Caco-2 (cell line): ENCODE data around the gene ATPAF1. TPM values are rescaled to one million over a fixed set of nuclear protein-coding genes. Genes with fewer than 3 reads are reported as not detected.

Experiments used
- Bru-seq: library from RNA; stranded (reverse); fragments of 400-500 nt; gene quantifications from one replicate; lab custom pipeline; 2021; lab: Mats Ljungman, UMichigan
- BruChase-seq, 2 experiments: library from RNA; stranded (reverse); fragments of 400-500 nt; gene quantifications; one replicate each; lab custom pipeline; 2021; lab: Mats Ljungman, UMichigan
- BruUV-seq: library from RNA; stranded (reverse); fragments of 400-500 nt; replicated peaks from 2 replicates; lab custom pipeline; 2021; lab: Mats Ljungman, UMichigan
- CTCF ChIA-PET: fragments of 300-600 bp; sonication (Branson Sonifier 250); formaldehyde crosslinking; loops from one replicate; lab custom pipeline; 2022; ENCODE audit warnings: antibody characterized with exemption; lab: Charles Lee
- POLR2A ChIA-PET: fragments of 300-600 bp; sonication (Branson Sonifier 250); formaldehyde crosslinking; loops from one replicate; lab custom pipeline; 2022; ENCODE audit warnings: antibody characterized with exemption; lab: Charles Lee
- DNase-seq, 2 experiments: peaks; one replicate each; pipeline versions ENCODE4 v3.0.0 to v3.0.0-alpha.2; 2020 to 2022
- H3K27me3 ChIP-seq: replicated peaks from 2 replicates; pipeline ENCODE4 v1.6.0; 2011; ENCODE audit warnings: low read length; ENCODE audit not compliant: control insufficient read depth, insufficient read depth
- H3K36me3 ChIP-seq: 2 replicates; pipeline ENCODE4 v1.5.1; 2011; ENCODE audit warnings: low read length; ENCODE audit not compliant: control insufficient read depth, insufficient read depth
- H3K4me1 ChIP-seq: fragments of 250-450 bp; sonication (Bioruptor Pico); 2 replicates; pipeline ENCODE4 v1.5.1; 2020; ENCODE audit warnings: mild to moderate bottlenecking
- H3K4me3 ChIP-seq: 2 replicates; pipeline ENCODE4 v1.5.1; 2011; ENCODE audit warnings: low read depth, mild to moderate bottlenecking, control low read depth, low read length
- H3K9me3 ChIP-seq: fragments of 250-450 bp; sonication (Bioruptor Pico); 2 replicates; pipeline ENCODE4 v1.5.1; 2020; ENCODE audit warnings: mild to moderate bottlenecking, moderate library complexity
- H3K27ac Mint-ChIP-seq: one replicate; pipeline ENCODE4 v1.8.0; 2022; ENCODE audit warnings: mixed read lengths; ENCODE audit not compliant: unreplicated experiment
- H3K27me3 Mint-ChIP-seq: one replicate; pipeline ENCODE4 v1.8.0; 2022; ENCODE audit warnings: mixed read lengths; ENCODE audit not compliant: insufficient read depth, unreplicated experiment
- H3K36me3 Mint-ChIP-seq: one replicate; pipeline ENCODE4 v1.8.0; 2022; ENCODE audit warnings: mild to moderate bottlenecking, mixed read lengths; ENCODE audit not compliant: insufficient read depth, unreplicated experiment
- H3K4me1 Mint-ChIP-seq: one replicate; pipeline ENCODE4 v1.8.0; 2022; ENCODE audit warnings: low read depth, mixed read lengths; ENCODE audit not compliant: unreplicated experiment
- H3K4me3 Mint-ChIP-seq: one replicate; pipeline ENCODE4 v1.8.0; 2022; ENCODE audit warnings: mild to moderate bottlenecking, moderate library complexity, mixed read lengths; ENCODE audit not compliant: unreplicated experiment
- H3K9me3 Mint-ChIP-seq: one replicate; pipeline ENCODE4 v1.8.0; 2022; ENCODE audit warnings: mixed read lengths; ENCODE audit not compliant: unreplicated experiment
- intact Hi-C: fragments of 100-400 bp; cut with micrococcal nuclease; formaldehyde crosslinking; loops from one replicate; pipeline ENCODE4 v1.10.0; 2022; ENCODE audit not compliant: unreplicated experiment
- long read RNA-seq: library from polyadenylated mRNA; stranded (forward); transcript quantifications from one replicate; pipeline ENCODE4 v2.0.0, GENCODE V29; 2022
- total RNA-seq: library from RNA; stranded (reverse); gene quantifications from 2 replicates; pipeline ENCODE4 v1.2.3, GENCODE V29; 2022
- TF ChIP-seq, protein P1 (sequence below), 2 experiments: fragments of 200-600 bp in 1 of 2; IDR thresholded peaks; 1 replicate in 1 of 2; 2 replicates in 1 of 2; pipeline versions ENCODE4 v1.5.1 to v1.8.0; 2011 to 2022; ENCODE audit warnings: antibody characterized with exemption in 1 of 2, control low read depth in 1 of 2, inconsistent platforms in 1 of 2, low read depth in 1 of 2, low read length in 1 of 2, mild to moderate bottlenecking in 1 of 2, moderate library complexity in 1 of 2; ENCODE audit not compliant: insufficient read depth in 1 of 2, severe bottlenecking in 1 of 2, unreplicated experiment in 1 of 2

Gene ATPAF1
- total RNA-seq: 26.9 and 31.7 TPM in 2 replicates
- Bru-seq, nascent RNA: percentile 65 among the genes with signal in this experiment
- percentile 62 among the genes with signal in this experiment for BruChase-seq, experiment 1, labeled RNA remaining after a 2-hour chase
- BruChase-seq, experiment 2, labeled RNA remaining after a 6-hour chase: percentile 71 among the genes with signal in this experiment
- long read RNA-seq, full-length matches to known transcripts: 115 of 125 reads
- long read RNA-seq, partial matches to known transcripts: 0 of 125 reads
- long read RNA-seq, other reads (novel, unspliced or antisense): 10 of 125 reads

- Histone ChIP-seq H3K4me1 (no peaks in the 10 kb centered on the region), H3K27me3 (no peaks in the 10 kb centered on the region), H3K36me3 (no peaks in the 10 kb centered on the region; the same call in 1 of the 2 replicates), H3K9me3 (no peaks in the 10 kb centered on the region), H3K4me3 (peak within 1 kb of the TSS; percentile 67)
- Mint-ChIP-seq H3K9me3 (no peaks in the 10 kb centered on the region), H3K27me3 (no peaks in the 10 kb centered on the region), H3K27ac (no peak within 1 kb of the TSS), H3K36me3 (peaks cover 5% of the 10 kb centered on the region), H3K4me1 (peaks cover 13% of the 10 kb centered on the region), H3K4me3 (no peak within 1 kb of the TSS)
- no TSS peak for BruUV-seq
- CTCF ChIA-PET: interaction anchor here (0.7 kb wide), 1 partner anchor 764 kb away, joined by 4 read pairs; no protein-coding TSS in a partner anchor
- POLR2A ChIA-PET: interaction anchor here (0.5 to 0.6 kb wide), 2 partner anchors 48 to 79 kb away, joined by 3 to 7 read pairs; no protein-coding TSS in a partner anchor
- DNase-seq: peak; percentile 58 to 65
- TF ChIP-seq, protein P1, sequence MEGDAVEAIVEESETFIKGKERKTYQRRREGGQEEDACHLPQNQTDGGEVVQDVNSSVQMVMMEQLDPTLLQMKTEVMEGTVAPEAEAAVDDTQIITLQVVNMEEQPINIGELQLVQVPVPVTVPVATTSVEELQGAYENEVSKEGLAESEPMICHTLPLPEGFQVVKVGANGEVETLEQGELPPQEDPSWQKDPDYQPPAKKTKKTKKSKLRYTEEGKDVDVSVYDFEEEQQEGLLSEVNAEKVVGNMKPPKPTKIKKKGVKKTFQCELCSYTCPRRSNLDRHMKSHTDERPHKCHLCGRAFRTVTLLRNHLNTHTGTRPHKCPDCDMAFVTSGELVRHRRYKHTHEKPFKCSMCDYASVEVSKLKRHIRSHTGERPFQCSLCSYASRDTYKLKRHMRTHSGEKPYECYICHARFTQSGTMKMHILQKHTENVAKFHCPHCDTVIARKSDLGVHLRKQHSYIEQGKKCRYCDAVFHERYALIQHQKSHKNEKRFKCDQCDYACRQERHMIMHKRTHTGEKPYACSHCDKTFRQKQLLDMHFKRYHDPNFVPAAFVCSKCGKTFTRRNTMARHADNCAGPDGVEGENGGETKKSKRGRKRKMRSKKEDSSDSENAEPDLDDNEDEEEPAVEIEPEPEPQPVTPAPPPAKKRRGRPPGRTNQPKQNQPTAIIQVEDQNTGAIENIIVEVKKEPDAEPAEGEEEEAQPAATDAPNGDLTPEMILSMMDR (IDR thresholded peaks at IDR 0.05; ENCODE audit: insufficient read depth in 1 of 2, low read depth in 1 of 2, low read length in 1 of 2, severe bottlenecking in 1 of 2, unreplicated experiment in 1 of 2): no peak
- intact Hi-C loops: loop anchor here (5.0 kb wide), 1 partner anchor 66 kb away; the partner anchor contains the start of gene MKNK1
Measured at GRCh38 chr1:46667782-46668760, at the start of gene ATPAF1. TSS of gene ATPAF1 (minus strand) at chr1:46668364. CDS start at chr1:46668322, 42 bp downstream.

GRCh38 chr1:46717654-46718053 lies 49.5 kb upstream of the ATPAF1 start:
- Histone ChIP-seq H3K4me3 (peak overlapping the region; percentile 93), H3K4me1 (peaks cover 13% of the 10 kb centered on the region), H3K27me3 (no peaks in the 10 kb centered on the region), H3K9me3 (no peaks in the 10 kb centered on the region), H3K36me3 (no peaks in the 10 kb centered on the region)
- intact Hi-C loops: no loop called here
- Mint-ChIP-seq H3K4me3 (peak overlapping the region; percentile 93), H3K27me3 (no peaks in the 10 kb centered on the region), H3K4me1 (peaks cover 21% of the 10 kb centered on the region), H3K27ac (peak overlapping the region; percentile 93), H3K36me3 (peaks cover 17% of the 10 kb centered on the region), H3K9me3 (no peaks in the 10 kb centered on the region)
- BruUV-seq: no TSS peak
- ChIA-PET POLR2A (no interaction called here), CTCF (no interaction called here)
- TF ChIP-seq, protein P1 (IDR thresholded peaks at IDR 0.05; ENCODE audit: insufficient read depth in 1 of 2, low read depth in 1 of 2, low read length in 1 of 2, severe bottlenecking in 1 of 2, unreplicated experiment in 1 of 2): no peak
- DNase-seq: no peak

DNA sequence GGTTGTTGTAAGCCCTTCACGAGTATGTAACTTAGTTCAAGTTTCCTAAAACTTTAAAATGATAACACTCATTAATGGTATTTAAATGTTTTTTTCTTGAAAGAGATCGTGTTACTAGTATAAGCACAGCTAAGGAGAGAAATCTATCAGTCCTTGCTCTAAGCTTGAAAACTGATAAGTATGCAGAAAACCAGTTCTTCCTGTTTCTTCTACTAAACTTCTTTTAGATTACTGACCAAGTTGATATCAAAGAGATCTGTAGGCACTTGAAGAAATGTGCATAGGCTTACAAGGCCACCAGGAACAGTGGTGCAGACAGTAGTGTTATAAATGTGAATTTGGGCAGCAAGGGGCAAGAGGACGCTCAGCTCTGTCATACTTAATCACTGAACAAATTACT lies 46.8 kb upstream of the ATPAF1 start:
- Histone ChIP-seq H3K4me3 (no peak overlapping the region), H3K4me1 (peaks cover 13% of the 10 kb centered on the region), H3K9me3 (no peaks in the 10 kb centered on the region), H3K36me3 (no peaks in the 10 kb centered on the region), H3K27me3 (no peaks in the 10 kb centered on the region)
- no peak overlapping the region for H3K27ac Mint-ChIP-seq
- H3K9me3 Mint-ChIP-seq: no peaks in the 10 kb centered on the region
- TF ChIP-seq, protein P1 (IDR thresholded peaks at IDR 0.05; ENCODE audit: insufficient read depth in 1 of 2, low read depth in 1 of 2, low read length in 1 of 2, severe bottlenecking in 1 of 2, unreplicated experiment in 1 of 2): no peak
- DNase-seq: no peak
- no TSS peak for BruUV-seq
- intact Hi-C loops: no loop called here
- H3K36me3 Mint-ChIP-seq: peaks cover 38% of the 10 kb centered on the region
- peaks cover 21% of the 10 kb centered on the region for H3K4me1 Mint-ChIP-seq
- H3K27me3 Mint-ChIP-seq: no peaks in the 10 kb centered on the region
- ChIA-PET POLR2A (no interaction called here), CTCF (no interaction called here)
- no peak overlapping the region for H3K4me3 Mint-ChIP-seq
